B cell (primary cell): ENCODE measurements around the gene THBS2. TPM values are rescaled to one million over a fixed set of nuclear protein-coding genes. Genes with fewer than 3 reads are reported as not detected.

Experiments used
- ATAC-seq: fragments of 200-7000 bp; cut with Tn5 transposase; one replicate; pipeline ENCODE4 v1.10.0; 2021; ENCODE audit warnings: low read depth, mild to moderate bottlenecking, moderate number of reproducible peaks, moderate library complexity
- CTCF ChIA-PET: fragments of 350-600 bp; sonication (Branson Sonifier 250); formaldehyde crosslinking; loops from one replicate; lab custom pipeline; 2021; ENCODE audit warnings: antibody characterized with exemption, inconsistent platforms; lab: Charles Lee
- POLR2A ChIA-PET: fragments of 350-600 bp; sonication (Branson Sonifier 250); formaldehyde crosslinking; loops from one replicate; lab custom pipeline; 2021; ENCODE audit warnings: antibody characterized with exemption; lab: Charles Lee
- DNase-seq: peaks from one replicate; pipeline ENCODE4 v3.0.0; 2013
- H2AFZ ChIP-seq: 2 replicates; pipeline ENCODE4 v1.6.1; 2012; ENCODE audit warnings: mild to moderate bottlenecking, low read depth, low read length; ENCODE audit not compliant: insufficient read depth, poor library complexity, severe bottlenecking
- H3K27ac ChIP-seq, 2 donors: 1 replicate in 1 of 2; 2 replicates in 1 of 2; pipeline ENCODE4 v1.5.1; 2012 to 2013; ENCODE audit warnings: low read length in 2 of 2, mild to moderate bottlenecking in 2 of 2, moderate library complexity in 1 of 2
- H3K27me3 ChIP-seq, 4 experiments: fragments of 200-600 bp in 1 of 4; sonication (generic) in 1 of 4; replicated peaks in 1 of 4; 1 replicate in 2 of 4; 2 replicates in 2 of 4; pipeline versions ENCODE4 v1.6.1 to v1.7.0; 2013 to 2016; ENCODE audit warnings: low read length in 3 of 4, mild to moderate bottlenecking in 2 of 4, mixed read lengths in 1 of 4, moderate library complexity in 1 of 4; ENCODE audit not compliant: insufficient read depth in 4 of 4, control insufficient read depth in 3 of 4; ENCODE audit errors: control extremely low read depth in 1 of 4
- H3K36me3 ChIP-seq, 2 experiments: replicated peaks in 1 of 2; 1 replicate in 1 of 2; 2 replicates in 1 of 2; pipeline versions ENCODE4 v1.6.1 to v1.7.1; 2013; ENCODE audit warnings: low read length in 1 of 2; ENCODE audit not compliant: insufficient read depth in 2 of 2, control insufficient read depth in 1 of 2; ENCODE audit errors: control extremely low read depth in 1 of 2, extremely low read depth in 1 of 2
- H3K4me1 ChIP-seq, 2 donors: fragments of 200-600 bp in 1 of 2; sonication (generic) in 1 of 2; 1 replicate in 1 of 2; 2 replicates in 1 of 2; pipeline versions ENCODE4 v1.5.1 to v1.6.1; 2013 to 2017; ENCODE audit warnings: low read length in 2 of 2; ENCODE audit not compliant: control insufficient read depth in 2 of 2, insufficient read depth in 2 of 2
- H3K4me2 ChIP-seq: replicated peaks from 2 replicates; pipeline ENCODE3; 2012; ENCODE audit warnings: mild to moderate bottlenecking, low read depth, low read length; ENCODE audit not compliant: poor library complexity, severe bottlenecking
- H3K4me3 ChIP-seq, 5 experiments: fragments of 200-600 bp in 1 of 5; sonication (generic) in 1 of 5; 1 replicate in 3 of 5; 2 replicates in 2 of 5; pipeline versions ENCODE4 v1.5.1 to v1.7.0; 2011 to 2016; ENCODE audit warnings: low read length in 4 of 5, mild to moderate bottlenecking in 4 of 5, low read depth in 2 of 5, control low read depth in 1 of 5, moderate library complexity in 1 of 5; ENCODE audit not compliant: insufficient read depth in 1 of 5; ENCODE audit errors: control extremely low read depth in 1 of 5, extremely low read depth in 1 of 5
- H3K79me2 ChIP-seq: fragments of 200-600 bp; sonication (generic); one replicate; pipeline ENCODE4 v1.6.0; 2016; ENCODE audit warnings: low read length; ENCODE audit not compliant: control insufficient read depth, insufficient read depth
- H3K9ac ChIP-seq: fragments of 200-600 bp; sonication (generic); 2 replicates; pipeline ENCODE4 v1.6.1; 2017; ENCODE audit warnings: mild to moderate bottlenecking, low read length, moderate library complexity
- H3K9me3 ChIP-seq, 3 donors: one replicate each; pipeline versions ENCODE4 v1.6.1 to v1.7.1; 2013; ENCODE audit warnings: low read length in 2 of 3; ENCODE audit not compliant: control insufficient read depth in 2 of 3, insufficient read depth in 1 of 3; ENCODE audit errors: control extremely low read depth in 1 of 3
- H4K20me1 ChIP-seq: 2 replicates; pipeline ENCODE4 v1.6.0; 2012; ENCODE audit warnings: mild to moderate bottlenecking, low read length; ENCODE audit not compliant: insufficient read depth, control insufficient read depth, poor library complexity, severe bottlenecking
- H3K27ac Mint-ChIP-seq: one replicate; pipeline ENCODE4 v1.8.0; 2021; ENCODE audit warnings: mixed read lengths
- H3K27me3 Mint-ChIP-seq: one replicate; pipeline ENCODE4 v1.8.0; 2021; ENCODE audit warnings: mixed read lengths
- H3K4me1 Mint-ChIP-seq: one replicate; pipeline ENCODE4 v1.8.0; 2021; ENCODE audit warnings: mixed read lengths
- H3K4me3 Mint-ChIP-seq: one replicate; pipeline ENCODE4 v1.8.0; 2021; ENCODE audit warnings: mixed read lengths
- H3K9me3 Mint-ChIP-seq: one replicate; pipeline ENCODE4 v1.8.0; 2022; ENCODE audit warnings: mixed read lengths; ENCODE audit not compliant: insufficient read depth
- EZH2 ChIP-seq: IDR thresholded peaks from 2 replicates; pipeline ENCODE4 v1.6.1; 2012; ENCODE audit warnings: borderline replicate concordance, low read depth, mild to moderate bottlenecking, moderate library complexity, low read length; ENCODE audit not compliant: insufficient read depth, poor library complexity, severe bottlenecking
- WGBS: methylation state at CpG from one replicate; pipeline ENCODE4 v1.1.5; 2013; ENCODE audit warnings: missing lambda C conversion rate; ENCODE audit not compliant: insufficient coverage; 5-methylcytosine and 5-hydroxymethylcytosine counted together
- intact Hi-C: fragments of 100-400 bp; cut with micrococcal nuclease; formaldehyde crosslinking; loops from one replicate; pipeline ENCODE4 v1.10.0; 2022
- polyA plus RNA-seq: library from polyadenylated mRNA; depleted of rRNA; stranded (reverse); fragments of >200 nt; gene quantifications from 2 replicates; pipeline ENCODE4 v1.2.3, GENCODE V29; 2012
- total RNA-seq, 2 donors: library from RNA; stranded (reverse); fragments of 120-200 nt in 1 of 2; gene quantifications; 1 replicate in 1 of 2; 2 replicates in 1 of 2; pipeline versions ENCODE4 v1.2.3 to v1.2.4, GENCODE V29; 2013 to 2022
- TF ChIP-seq, protein P1 (sequence below): fragments of 200-600 bp; IDR thresholded peaks from one replicate; pipeline ENCODE4 v1.8.0; 2022; ENCODE audit warnings: antibody characterized with exemption, mild to moderate bottlenecking

The THBS2 gene
- total and polyA plus RNA-seq, 2 donors (not counting 1 experiment from before 2014, with no cell fraction given) = not detected

DNA sequence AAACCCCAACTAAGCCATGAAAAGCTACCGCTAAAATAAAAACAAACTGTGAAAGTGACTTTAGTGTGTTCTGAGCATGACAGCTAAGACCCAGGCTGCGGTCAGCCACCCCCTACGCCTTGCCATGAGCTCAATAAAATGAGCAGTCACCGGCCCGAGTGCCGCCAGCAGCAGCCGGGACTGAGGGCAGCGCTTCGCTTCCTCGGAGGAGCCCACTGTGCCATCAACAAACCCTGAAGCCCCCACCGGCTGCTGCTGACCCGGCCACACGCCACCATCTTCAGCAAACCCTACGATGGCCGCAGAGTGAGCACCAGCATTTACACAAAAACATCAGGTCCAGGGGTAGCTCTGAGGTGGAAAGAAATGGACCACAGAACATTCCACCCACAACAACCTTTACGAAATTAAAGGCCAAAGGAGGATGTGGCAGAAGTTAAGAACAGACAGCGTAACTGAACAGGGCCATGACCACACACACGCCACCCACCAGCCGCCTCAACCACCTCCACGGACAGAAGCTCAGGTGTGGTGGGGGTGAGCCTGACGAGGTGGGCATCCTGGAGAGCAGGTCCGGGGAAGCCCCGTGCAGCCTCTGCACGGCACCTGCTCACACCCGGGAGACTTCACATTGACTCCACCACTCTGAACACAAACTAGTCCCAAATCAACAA, 67.0 kb downstream of the THBS2 start:
- Mint-ChIP-seq H3K27ac (no peak overlapping the region), H3K9me3 (no peaks in the 10 kb centered on the region), H3K4me3 (no peak overlapping the region), H3K27me3 (peaks cover 3% of the 10 kb centered on the region), H3K4me1 (no peaks in the 10 kb centered on the region)
- no peaks in the 10 kb centered on the region for H3K27me3 ChIP-seq
- ATAC-seq (no peak), DNase-seq (no peak)
- H3K4me1 ChIP-seq = no peaks in the 10 kb centered on the region
- H3K9ac ChIP-seq = no peak overlapping the region
- no peak overlapping the region for H3K27ac ChIP-seq
- no peak overlapping the region for H3K4me3 ChIP-seq
- ChIA-PET POLR2A (no interaction called here), CTCF (no interaction called here)
- H3K4me2 ChIP-seq = no peak overlapping the region
- no peaks in the 10 kb centered on the region for H3K79me2 ChIP-seq
- no peaks in the 10 kb centered on the region for H3K36me3 ChIP-seq
- TF ChIP-seq, protein P1, sequence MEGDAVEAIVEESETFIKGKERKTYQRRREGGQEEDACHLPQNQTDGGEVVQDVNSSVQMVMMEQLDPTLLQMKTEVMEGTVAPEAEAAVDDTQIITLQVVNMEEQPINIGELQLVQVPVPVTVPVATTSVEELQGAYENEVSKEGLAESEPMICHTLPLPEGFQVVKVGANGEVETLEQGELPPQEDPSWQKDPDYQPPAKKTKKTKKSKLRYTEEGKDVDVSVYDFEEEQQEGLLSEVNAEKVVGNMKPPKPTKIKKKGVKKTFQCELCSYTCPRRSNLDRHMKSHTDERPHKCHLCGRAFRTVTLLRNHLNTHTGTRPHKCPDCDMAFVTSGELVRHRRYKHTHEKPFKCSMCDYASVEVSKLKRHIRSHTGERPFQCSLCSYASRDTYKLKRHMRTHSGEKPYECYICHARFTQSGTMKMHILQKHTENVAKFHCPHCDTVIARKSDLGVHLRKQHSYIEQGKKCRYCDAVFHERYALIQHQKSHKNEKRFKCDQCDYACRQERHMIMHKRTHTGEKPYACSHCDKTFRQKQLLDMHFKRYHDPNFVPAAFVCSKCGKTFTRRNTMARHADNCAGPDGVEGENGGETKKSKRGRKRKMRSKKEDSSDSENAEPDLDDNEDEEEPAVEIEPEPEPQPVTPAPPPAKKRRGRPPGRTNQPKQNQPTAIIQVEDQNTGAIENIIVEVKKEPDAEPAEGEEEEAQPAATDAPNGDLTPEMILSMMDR = no peak
- TF ChIP-seq EZH2 = no peak
- peaks cover 0 to 3% (median 0%) of the 10 kb centered on the region in 3 donors for H3K9me3 ChIP-seq
- no peak overlapping the region for H2AFZ ChIP-seq
- WGBS = 91% methylated on average over 18 of the region's 25 CpGs
- intact Hi-C loops = no loop called here
- H4K20me1 ChIP-seq = no peaks in the 10 kb centered on the region

DNA sequence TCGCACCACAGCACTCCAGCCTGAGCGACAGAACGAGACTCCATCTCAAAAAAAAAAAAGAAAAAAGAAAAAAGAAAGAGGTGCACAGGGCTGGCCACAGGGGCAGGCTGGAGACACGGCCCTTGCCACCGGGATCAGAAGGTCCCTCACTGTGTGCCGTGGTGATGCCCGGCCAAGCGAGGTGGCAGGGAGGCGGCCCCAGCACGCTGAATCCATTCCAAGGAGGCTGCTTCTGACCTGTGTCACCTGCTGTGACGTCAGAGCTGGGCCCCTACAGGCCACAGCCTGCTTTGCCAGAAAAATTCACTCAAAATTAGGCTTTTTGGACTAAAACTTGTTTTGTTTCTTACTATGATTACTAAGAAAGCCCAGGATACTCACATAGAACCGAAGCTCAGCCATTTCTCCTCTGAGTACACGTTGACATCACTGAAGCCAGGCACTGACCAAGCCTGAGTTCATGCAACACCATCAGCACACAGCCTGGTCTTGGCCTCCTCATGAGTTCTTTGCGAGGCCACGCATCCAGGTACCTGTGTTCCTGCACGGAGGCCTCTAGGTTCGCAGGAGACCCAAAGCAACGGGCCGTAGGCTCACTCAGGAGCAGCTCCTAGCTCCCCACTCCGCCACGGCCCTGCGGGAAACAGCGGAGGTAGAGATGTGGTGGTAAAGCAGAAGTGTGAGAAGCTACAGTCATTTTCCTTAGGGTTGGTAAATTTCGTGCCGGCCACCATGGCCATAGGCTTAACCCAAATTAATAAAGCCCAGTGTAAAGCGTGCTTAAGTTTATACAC, 67.8 kb downstream of the THBS2 start:
- Histone ChIP-seq H4K20me1 (no peaks in the 10 kb centered on the region), H3K9ac (no peak overlapping the region), H3K27me3 (no peaks in the 10 kb centered on the region), H2AFZ (no peak overlapping the region), H3K9me3 (peaks cover 0 to 2% (median 0%) of the 10 kb centered on the region in 3 donors), H3K27ac (no peak overlapping the region), H3K79me2 (no peaks in the 10 kb centered on the region), H3K4me3 (no peak overlapping the region), H3K4me2 (no peak overlapping the region), H3K4me1 (no peaks in the 10 kb centered on the region), H3K36me3 (no peaks in the 10 kb centered on the region)
- no peak overlapping the region for H3K4me3 Mint-ChIP-seq
- no peak for ATAC-seq
- H3K4me1 Mint-ChIP-seq = no peaks in the 10 kb centered on the region
- POLR2A ChIA-PET = no interaction called here
- DNase-seq = no peak
- CTCF ChIA-PET = no interaction called here
- intact Hi-C loops = no loop called here
- no peak for TF ChIP-seq EZH2
- TF ChIP-seq, protein P1 = no peak
- peaks cover 4% of the 10 kb centered on the region for H3K9me3 Mint-ChIP-seq
- H3K27ac Mint-ChIP-seq = no peak overlapping the region
- peaks cover 3% of the 10 kb centered on the region for H3K27me3 Mint-ChIP-seq
- WGBS = 89% methylated on average over 18 of the region's 26 CpGs
